Measurements from ENCODE around the gene UNK.

DNA sequence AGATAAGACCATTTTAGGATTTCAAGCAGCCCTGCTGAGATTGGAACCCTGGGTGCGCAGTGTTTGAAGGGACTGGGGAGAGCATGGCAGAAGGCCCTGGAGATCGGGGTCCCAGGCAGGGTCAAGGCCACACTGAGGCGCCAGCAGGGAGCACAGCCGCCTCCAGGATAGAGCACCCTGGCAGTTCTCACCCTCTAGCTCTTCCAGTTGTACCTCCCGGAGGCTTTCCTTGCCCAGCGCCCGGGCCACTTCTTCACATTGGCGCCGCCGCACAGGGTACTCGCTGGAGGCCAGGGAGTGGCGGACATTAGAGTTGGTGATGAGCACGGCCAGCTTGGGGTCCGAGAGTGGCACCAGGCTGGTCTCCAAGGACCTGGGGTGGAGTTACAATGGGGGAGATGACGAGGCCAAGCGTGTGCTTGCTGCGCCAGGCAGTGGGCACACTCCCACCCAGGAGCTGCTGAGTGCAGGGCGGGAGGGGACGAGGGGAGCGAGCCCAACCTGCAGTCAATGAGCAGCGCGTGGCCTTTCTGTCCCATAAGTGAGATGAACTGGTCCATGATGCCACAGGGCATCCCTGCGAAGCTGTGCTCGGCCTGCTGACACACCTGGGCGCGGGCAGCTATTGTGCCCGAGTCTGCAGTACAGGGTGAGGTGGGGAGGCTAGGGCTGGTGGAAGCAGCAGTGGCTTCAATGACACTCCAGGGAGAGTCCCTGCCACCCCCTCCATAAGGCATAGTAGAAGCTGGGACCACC lies 21.9 kb upstream of the UNK start:
- no peak for TF ChIP-seq POLR2A (IDR thresholded peaks at IDR 0.05)
- TF ChIP-seq, protein P1, sequence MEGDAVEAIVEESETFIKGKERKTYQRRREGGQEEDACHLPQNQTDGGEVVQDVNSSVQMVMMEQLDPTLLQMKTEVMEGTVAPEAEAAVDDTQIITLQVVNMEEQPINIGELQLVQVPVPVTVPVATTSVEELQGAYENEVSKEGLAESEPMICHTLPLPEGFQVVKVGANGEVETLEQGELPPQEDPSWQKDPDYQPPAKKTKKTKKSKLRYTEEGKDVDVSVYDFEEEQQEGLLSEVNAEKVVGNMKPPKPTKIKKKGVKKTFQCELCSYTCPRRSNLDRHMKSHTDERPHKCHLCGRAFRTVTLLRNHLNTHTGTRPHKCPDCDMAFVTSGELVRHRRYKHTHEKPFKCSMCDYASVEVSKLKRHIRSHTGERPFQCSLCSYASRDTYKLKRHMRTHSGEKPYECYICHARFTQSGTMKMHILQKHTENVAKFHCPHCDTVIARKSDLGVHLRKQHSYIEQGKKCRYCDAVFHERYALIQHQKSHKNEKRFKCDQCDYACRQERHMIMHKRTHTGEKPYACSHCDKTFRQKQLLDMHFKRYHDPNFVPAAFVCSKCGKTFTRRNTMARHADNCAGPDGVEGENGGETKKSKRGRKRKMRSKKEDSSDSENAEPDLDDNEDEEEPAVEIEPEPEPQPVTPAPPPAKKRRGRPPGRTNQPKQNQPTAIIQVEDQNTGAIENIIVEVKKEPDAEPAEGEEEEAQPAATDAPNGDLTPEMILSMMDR (IDR thresholded peaks at IDR 0.05): no peak
